Measurements from ENCODE around the gene SYNE1. TPM values are rescaled to one million over a fixed set of nuclear protein-coding genes. Genes with fewer than 3 reads are reported as not detected.

Gene SYNE1
- total RNA-seq, 1 donor from 2014 or later, result 233 TPM

- no peaks in the 10 kb centered on the region for H3K9me3 ChIP-seq
- TF ChIP-seq CTCF (IDR thresholded peaks at IDR 0.05), result no peak
- no peaks in the 10 kb centered on the region for H3K27me3 ChIP-seq
- intact Hi-C loops (cut with DNase I), result no loop called here
- H3K27ac ChIP-seq, result no peak overlapping the region
- H3K4me3 ChIP-seq, result no peak overlapping the region
- H3K4me1 ChIP-seq, result peaks cover 10 to 17% of the 10 kb centered on the region in 2 donors
- peaks cover 54 to 74% of the 10 kb centered on the region in 2 donors for H3K36me3 ChIP-seq
- no peak for DNase-seq (ENCODE audit: low spot score in 2 of 2)
These were observed 265.4 kb downstream of the SYNE1 start for GRCh38 chr6:152371775-152372174.

DNA sequence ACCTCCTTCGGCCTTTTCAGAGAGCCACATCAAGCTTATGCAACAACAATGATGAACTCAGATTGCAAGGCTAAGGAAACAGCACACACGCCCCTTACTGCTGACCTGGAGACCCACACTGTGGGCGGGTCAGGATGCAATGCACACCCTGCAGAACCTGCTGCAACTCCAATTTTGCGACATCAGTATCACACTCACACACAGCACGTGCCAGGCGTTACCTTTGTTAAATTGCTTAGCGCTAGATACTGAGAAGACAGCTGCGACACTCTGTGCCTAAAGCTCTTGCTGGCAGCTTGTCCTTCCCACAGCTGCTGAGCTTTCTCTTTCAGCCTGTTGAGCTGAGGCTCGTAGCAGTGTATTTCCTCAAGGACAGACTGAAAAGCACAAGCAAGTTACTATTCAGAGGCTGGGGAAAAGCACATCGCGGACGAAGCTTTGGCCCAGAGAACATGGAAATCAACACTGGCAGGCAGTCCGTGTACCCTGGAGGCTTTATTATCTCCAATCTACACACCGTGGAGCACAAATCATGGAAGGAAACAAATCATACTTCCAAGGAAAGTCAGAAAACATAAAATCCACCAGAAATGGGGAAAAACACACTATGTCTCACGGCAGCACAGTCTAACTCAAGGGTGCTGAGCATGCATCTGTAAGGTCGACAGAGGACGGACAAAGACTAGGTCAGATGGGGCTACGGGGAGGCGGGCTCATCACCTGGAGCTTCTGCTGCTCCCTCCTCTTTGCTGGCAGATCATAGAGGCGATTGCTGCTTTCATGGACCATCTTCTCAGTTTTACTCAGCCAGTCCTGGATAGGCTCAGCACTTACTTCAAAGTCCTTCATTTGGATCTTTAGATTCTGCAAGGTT is 268.2 kb downstream of the SYNE1 start:
- DNase-seq (ENCODE audit: low spot score in 2 of 2), result no peak
- H3K27ac ChIP-seq, result peak overlapping the region; percentile 64 to 65
- intact Hi-C loops (cut with DNase I), result no loop called here
- peak overlapping the region; percentile 25 to 39 for H3K4me3 ChIP-seq
- no peaks in the 10 kb centered on the region for H3K27me3 ChIP-seq
- no peaks in the 10 kb centered on the region for H3K9me3 ChIP-seq
- no peak for TF ChIP-seq CTCF (IDR thresholded peaks at IDR 0.05)
- peaks cover 10 to 15% of the 10 kb centered on the region in 2 donors for H3K4me1 ChIP-seq
- H3K36me3 ChIP-seq, result peaks cover 52 to 72% of the 10 kb centered on the region in 2 donors

GRCh38 chr6:152364866-152365265 is 272.3 kb downstream of the SYNE1 start:
- no peak overlapping the region for H3K27ac ChIP-seq
- DNase-seq (ENCODE audit: low spot score in 2 of 2), result no peak
- H3K9me3 ChIP-seq, result no peaks in the 10 kb centered on the region
- H3K36me3 ChIP-seq, result peaks cover 54 to 70% of the 10 kb centered on the region in 2 donors
- H3K4me1 ChIP-seq, result peaks cover 10 to 12% of the 10 kb centered on the region in 2 donors
- intact Hi-C loops (cut with DNase I), result no loop called here
- no peak overlapping the region for H3K4me3 ChIP-seq
- no peaks in the 10 kb centered on the region for H3K27me3 ChIP-seq
- no peak for TF ChIP-seq CTCF (IDR thresholded peaks at IDR 0.05)

- Histone ChIP-seq H3K4me1 (no peaks in the 10 kb centered on the region), H3K27me3 (no peaks in the 10 kb centered on the region), H3K27ac (no peak overlapping the region), H3K9me3 (no peaks in the 10 kb centered on the region), H3K36me3 (peaks cover 55 to 74% of the 10 kb centered on the region in 2 donors), H3K4me3 (no peak overlapping the region)
- intact Hi-C loops (cut with DNase I), result no loop called here
- no peak for DNase-seq (ENCODE audit: low spot score in 2 of 2)
- TF ChIP-seq CTCF (IDR thresholded peaks at IDR 0.05), result no peak
These were observed 277.1 kb downstream of the SYNE1 start for GRCh38 chr6:152360034-152360433.

- H3K9me3 ChIP-seq, result no peaks in the 10 kb centered on the region
- H3K4me1 ChIP-seq, result no peaks in the 10 kb centered on the region
- no peak for DNase-seq (ENCODE audit: low spot score in 2 of 2)
- no peak overlapping the region for H3K27ac ChIP-seq
- intact Hi-C loops (cut with DNase I), result loop anchor here (5.0 kb wide), 1 partner anchor 54 kb away; no protein-coding TSS in a partner anchor
- H3K4me3 ChIP-seq, result no peak overlapping the region
- peaks cover 66 to 86% of the 10 kb centered on the region in 2 donors for H3K36me3 ChIP-seq
- TF ChIP-seq CTCF (IDR thresholded peaks at IDR 0.05), result peak in 1 of 3 experiments; percentile 31
- H3K27me3 ChIP-seq, result no peaks in the 10 kb centered on the region
These were observed 280.5 kb downstream of the SYNE1 start for GRCh38 chr6:152356662-152357061.

Data from ascending aorta (tissue), 2 donors.